Astrocyte of the cerebellum (primary cell): ENCODE data around the gene S100Z.

Experiments used
- DNase-seq: peaks from one replicate; pipeline ENCODE4 v3.0.0-alpha.2; 2011; ENCODE audit warnings: low read depth
- H3K4me3 ChIP-seq: 2 replicates; pipeline ENCODE4 v1.5.1; 2011; ENCODE audit warnings: mild to moderate bottlenecking, low read depth, low read length, moderate library complexity
- in situ Hi-C: cut with HindIII; loops from 2 replicates; pipeline ENCODE4 v1.10.0; 2017; ENCODE audit warnings: low sequenced_read_pairs
- TF ChIP-seq, protein P1 (sequence below): IDR thresholded peaks from 2 replicates; pipeline ENCODE4 v1.5.1; 2012; ENCODE audit warnings: low read length, low read depth, moderate library complexity, mild to moderate bottlenecking; ENCODE audit errors: missing control alignments

The S100Z gene

GRCh38 chr5:76849419-76850291 lies at the start of gene S100Z:
S100Z (plus strand) TSS chr5:76850014; CDS start chr5:76875360, 25,346 bp downstream.
- DNase-seq = no peak
- in situ Hi-C loops = no loop called here
- H3K4me3 ChIP-seq = no peak within 1 kb of the TSS
- TF ChIP-seq, protein P1, sequence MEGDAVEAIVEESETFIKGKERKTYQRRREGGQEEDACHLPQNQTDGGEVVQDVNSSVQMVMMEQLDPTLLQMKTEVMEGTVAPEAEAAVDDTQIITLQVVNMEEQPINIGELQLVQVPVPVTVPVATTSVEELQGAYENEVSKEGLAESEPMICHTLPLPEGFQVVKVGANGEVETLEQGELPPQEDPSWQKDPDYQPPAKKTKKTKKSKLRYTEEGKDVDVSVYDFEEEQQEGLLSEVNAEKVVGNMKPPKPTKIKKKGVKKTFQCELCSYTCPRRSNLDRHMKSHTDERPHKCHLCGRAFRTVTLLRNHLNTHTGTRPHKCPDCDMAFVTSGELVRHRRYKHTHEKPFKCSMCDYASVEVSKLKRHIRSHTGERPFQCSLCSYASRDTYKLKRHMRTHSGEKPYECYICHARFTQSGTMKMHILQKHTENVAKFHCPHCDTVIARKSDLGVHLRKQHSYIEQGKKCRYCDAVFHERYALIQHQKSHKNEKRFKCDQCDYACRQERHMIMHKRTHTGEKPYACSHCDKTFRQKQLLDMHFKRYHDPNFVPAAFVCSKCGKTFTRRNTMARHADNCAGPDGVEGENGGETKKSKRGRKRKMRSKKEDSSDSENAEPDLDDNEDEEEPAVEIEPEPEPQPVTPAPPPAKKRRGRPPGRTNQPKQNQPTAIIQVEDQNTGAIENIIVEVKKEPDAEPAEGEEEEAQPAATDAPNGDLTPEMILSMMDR = no peak

GRCh38 chr5:76800579-76800978 lies 49.2 kb upstream of the S100Z start:
- TF ChIP-seq, protein P1 = no peak
- in situ Hi-C loops = no loop called here
- DNase-seq = no peak
- H3K4me3 ChIP-seq = no peak overlapping the region

- peak; percentile 76 for DNase-seq
- in situ Hi-C loops = no loop called here
- TF ChIP-seq, protein P1 = no peak
- H3K4me3 ChIP-seq = no peak overlapping the region
Measured at GRCh38 chr5:76801159-76801802, 48.5 kb upstream of the S100Z start.

DNA sequence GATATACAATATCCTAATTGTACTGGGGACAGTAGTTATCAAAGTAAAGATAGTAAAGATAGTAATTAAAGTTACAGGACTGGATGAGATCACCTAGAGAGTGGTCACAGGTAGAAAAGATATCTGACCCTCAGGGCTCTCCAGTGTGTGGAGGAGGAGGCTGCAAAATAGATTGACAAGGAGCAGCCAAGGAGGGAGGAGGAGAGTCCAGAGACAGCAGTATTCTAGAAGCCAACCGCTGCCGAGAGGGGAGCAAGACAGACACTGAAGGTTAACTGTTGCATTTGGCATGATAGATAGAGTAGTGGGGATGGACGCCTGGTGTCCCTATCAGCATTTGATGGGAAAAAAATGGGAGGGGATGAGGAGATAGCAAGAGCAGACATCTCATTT lies 48.0 kb upstream of the S100Z start:
- in situ Hi-C loops = no loop called here
- TF ChIP-seq, protein P1 = no peak
- DNase-seq = no peak
- H3K4me3 ChIP-seq = no peak overlapping the region

- no peak overlapping the region for H3K4me3 ChIP-seq
- in situ Hi-C loops = no loop called here
- TF ChIP-seq, protein P1 = no peak
- peak; percentile 67 for DNase-seq
Measured at GRCh38 chr5:76804266-76804665, 45.5 kb upstream of the S100Z start.

GRCh38 chr5:76805821-76806505 lies 43.9 kb upstream of the S100Z start:
- TF ChIP-seq, protein P1 = no peak
- H3K4me3 ChIP-seq = no peak overlapping the region
- DNase-seq = peak; percentile 91
- in situ Hi-C loops = no loop called here
